ENCODE measurements around the gene RFX6.
"Not testable (repeated sequence)": the region's sequence is repeated elsewhere in the genome, so short reads cannot be mapped to it uniquely, and the experiment has no call there.

RFX6 gene

DNA sequence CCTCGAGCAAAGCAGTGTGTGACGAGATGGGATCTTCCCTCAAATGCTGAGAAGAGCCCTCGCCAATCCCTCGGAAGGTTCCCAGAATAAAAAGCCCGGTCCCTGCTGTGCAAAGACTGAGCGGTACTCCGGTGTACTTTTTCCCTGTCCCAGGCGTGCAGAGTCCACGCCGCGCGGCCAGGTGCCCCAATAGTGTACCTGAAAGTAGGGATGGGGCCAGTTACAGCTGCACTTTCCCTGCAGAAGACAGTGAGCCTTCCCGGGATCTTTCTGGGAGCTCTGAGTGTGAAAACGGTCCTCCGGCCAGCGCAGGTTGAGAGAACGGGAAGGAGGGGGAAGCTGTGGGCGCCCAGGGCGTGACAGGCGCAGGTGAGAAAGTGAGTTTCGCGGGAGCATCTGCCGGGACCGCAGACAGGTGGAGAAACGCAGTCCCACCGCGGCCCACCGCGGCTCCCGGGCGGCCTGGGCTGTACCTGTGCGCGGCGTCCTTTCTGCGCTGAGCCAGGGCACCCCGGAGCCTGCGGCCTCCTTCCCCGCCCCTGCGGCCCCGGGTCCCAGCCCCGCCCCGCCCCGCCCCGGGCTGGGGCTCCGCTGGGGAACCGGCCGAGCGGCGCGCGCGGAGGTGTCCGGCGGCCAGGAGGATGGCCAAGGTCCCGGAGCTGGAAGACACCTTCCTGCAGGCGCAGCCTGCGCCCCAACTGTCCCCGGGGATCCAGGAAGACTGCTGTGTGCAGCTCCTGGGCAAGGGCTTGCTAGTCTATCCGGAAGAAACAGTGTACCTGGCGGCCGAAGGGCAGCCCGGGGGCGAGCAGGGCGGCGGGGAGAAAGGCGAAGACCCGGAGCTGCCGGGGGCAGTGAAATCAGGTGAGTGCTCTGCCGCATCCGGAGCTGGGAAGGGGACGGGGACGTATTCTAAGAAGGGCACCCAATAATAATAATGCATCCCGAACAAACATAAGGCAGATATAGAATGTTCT, at the start of gene RFX6:
Gene RFX6 (plus strand): TSS at position 608 of the 977 bp plus-strand sequence. CDS start 34 bp downstream, at position 642.
- DNase-seq (ENCODE audit: low read depth in 2 of 2), result no peak

DNA sequence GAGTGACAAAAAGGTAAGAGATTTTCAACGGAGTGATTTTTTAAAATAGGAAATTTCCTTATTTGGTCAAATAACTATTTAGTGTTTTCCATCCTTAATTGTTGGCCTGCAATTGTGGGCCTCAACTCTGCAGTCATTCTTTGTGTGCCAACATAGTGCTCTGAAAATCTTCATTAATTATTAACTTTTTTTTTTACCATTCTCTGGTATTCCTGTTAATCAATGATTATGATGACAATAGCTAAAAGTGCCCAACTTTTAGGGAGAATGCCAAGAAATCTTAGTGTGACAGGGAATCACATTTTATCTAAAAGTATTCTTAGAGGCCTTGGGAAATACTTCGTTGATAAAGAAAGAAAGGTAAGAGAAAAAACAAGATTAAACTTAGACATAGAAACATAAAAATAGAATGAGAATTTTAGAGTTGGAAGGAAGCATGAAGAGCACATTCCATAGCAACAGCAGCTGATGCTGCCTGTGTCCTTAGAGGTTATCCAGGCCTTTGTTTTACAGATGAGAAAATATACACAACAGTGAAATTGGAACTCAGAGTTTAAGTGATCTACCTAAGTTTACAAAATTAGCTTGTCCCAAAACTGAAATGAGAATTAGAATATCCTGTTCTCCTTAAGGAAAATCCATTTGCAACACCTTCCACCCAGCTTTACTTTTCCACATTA, 49.3 kb upstream of the RFX6 start:
- no peak for DNase-seq (ENCODE audit: low read depth in 2 of 2)

GRCh38 chr6:116828983-116829382, 48.1 kb upstream of the RFX6 start, which contains the start of gene GPRC6A:
Gene GPRC6A, minus strand, starts transcription at chr6:116829083. Its CDS starts 70 bp downstream, at chr6:116829013.
- DNase-seq (ENCODE audit: low read depth in 2 of 2), result no peak

DNA sequence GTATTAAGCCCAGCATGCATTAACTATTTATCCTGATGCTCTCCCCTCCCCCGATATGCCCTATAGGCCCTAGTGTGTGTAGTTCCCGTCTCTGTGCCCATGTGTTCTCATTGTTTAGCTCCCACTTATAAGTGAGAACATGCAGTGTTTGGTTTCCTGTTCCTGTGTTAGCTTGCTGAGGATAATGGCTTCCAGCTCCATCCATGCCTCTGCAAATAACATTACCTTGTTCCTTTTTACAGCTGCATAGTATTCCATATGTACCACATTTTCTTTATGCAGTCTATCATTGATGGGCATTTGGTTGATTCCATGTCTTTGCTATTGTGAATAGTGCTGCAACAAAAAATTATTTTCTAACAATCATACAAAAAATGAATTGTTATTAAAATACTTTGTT, 42.5 kb upstream of the RFX6 start:
- not testable (repeated sequence) for DNase-seq (ENCODE audit: low read depth in 2 of 2)

DNA sequence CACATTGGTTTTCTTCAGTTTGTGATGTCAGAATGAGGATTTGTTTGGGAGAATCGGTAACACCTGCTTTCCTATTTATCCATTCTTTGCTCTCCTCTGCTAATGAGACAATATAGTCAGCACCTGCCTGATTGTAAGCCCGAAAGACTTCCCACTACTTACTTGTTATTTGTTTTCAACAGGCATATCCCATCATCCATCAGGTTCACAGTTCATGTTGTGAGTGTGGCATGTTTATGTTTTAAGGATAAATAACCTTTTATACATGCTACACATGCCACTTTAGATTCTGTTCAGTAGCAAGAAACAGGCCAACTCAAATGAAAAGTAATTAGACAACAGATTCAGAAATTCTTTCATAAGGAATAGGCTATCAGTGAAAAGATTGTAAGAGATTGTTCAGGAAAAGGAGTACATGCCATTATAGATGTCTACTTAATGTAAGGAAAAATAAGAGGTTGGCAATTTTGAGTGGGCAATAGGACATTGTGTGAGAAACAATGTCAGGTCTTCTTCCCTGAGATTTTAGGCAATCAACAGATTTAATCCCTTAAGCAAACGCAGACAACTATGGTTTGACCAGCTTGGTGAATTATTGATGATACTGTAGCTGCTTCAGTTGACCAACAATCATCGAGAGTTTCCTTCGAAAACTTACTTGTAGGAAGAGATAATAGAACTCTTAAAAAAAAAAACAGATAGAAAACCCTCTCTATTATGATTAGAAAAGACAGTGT, 40.3 kb upstream of the RFX6 start:
- DNase-seq (ENCODE audit: low read depth in 2 of 2), result no peak

DNA sequence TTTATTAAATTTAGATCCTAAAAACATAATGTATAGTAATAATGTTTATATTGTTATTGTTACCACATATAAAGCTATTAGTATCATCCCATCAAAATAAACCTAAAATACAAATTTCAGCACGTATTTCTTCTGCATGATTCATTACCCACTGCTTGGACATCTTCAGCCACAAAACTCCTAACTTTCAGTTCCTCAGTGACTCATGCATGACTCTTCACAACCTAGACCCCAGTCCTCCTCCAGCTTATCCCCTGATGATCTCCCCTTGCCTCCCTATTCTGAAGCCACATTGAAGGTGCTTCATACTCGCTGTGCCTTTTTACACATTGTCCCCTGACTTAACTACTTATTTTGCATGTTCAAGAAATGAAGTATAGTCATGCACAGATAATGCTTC, 37.0 kb upstream of the RFX6 start:
- no peak for DNase-seq (ENCODE audit: low read depth in 2 of 2)

- DNase-seq (ENCODE audit: low read depth in 2 of 2), result no peak
These were observed 34.6 kb upstream of the RFX6 start for GRCh38 chr6:116842459-116842858.

DNA sequence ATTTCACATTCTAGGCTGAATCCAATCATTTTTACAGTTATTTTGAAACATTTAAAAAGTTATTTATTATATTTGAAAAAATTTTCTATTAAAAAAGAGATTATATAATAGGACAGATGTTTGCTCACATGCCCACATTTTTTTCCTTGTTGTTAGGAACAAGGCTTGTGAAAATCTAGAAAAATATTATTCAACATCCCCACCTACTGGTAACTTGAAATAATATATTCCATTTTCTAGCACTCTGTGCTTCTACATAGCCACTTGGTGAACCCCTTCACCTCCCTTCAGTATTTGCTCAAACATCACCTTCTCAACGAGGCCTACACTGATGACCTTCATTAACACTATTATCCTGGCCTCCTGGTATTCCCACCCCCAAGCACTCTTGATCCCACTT, 29.8 kb upstream of the RFX6 start:
- DNase-seq (ENCODE audit: low read depth in 2 of 2), result no peak

GRCh38 chr6:116858060-116858459, 19.0 kb upstream of the RFX6 start:
- DNase-seq (ENCODE audit: low read depth in 2 of 2), result no peak

DNA sequence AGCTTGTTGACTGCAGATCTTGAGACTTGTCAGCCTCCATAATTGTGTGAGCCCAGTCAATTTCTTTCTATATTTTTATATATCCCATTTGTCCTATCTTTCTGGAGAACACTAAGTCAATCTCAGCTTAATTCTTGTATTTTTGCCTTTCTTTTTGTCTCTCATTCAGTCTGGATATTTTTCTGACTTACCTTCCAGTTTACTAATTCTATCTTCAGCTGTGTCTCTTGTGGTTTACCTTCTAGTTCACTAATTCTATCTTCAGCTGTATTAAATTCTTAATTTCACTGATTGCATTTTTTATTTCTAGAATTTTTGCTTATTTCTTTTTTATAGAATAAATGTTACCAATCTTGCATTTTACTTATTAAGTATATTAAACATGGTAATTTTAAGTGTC, 17.8 kb upstream of the RFX6 start:
- DNase-seq (ENCODE audit: low read depth in 2 of 2), result no peak

DNA sequence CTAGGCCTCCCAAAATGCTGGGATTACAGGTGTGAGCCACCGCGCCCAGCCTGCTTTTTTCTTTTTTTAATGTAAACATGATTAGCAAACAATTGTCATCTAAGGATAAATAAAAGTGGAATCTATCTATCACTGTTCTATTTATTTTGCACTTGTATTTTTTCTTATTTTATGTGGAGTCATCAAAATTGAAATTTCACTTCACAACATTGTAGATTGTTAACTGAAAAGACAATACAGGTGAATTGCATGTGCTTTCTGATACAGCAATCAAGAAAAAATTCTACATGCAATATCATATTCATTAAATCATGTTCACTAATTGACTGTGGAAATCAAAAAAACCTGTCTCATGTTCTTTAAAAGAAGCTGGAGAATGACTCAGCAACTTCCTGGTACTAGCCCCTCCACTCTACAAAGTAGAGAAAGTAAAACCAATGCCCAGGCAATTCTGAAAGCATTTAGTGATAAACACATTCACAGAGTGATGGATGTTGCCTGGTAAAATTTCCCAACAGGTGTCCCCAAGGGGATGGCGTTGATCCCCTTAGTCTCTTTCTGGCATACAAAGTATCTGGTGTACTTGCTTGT, 10.7 kb upstream of the RFX6 start:
- DNase-seq (ENCODE audit: low read depth in 2 of 2), result no peak

DNA sequence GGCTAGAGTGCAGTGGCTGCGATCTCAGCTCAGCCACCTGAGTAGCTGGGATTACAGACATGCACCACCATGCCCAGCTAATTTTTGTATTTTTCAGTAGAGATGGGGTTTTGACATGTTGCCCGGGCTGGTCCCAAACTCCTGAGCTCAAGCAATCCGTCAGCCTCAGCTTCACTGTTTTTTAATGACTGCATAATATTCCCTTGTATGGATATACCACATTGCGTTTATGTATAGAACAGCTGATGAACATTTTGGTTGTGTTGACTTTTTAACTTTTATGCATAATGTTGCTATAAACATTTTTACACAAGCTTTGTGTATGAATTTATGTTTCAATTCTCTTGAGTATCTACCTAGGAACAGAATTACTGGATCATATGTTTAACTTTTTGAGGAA, 4.3 kb upstream of the RFX6 start:
- DNase-seq (ENCODE audit: low read depth in 2 of 2), result no peak

GRCh38 chr6:116876107-116876506, 935 bp upstream of the RFX6 start:
- no peak for DNase-seq (ENCODE audit: low read depth in 2 of 2)

DNA sequence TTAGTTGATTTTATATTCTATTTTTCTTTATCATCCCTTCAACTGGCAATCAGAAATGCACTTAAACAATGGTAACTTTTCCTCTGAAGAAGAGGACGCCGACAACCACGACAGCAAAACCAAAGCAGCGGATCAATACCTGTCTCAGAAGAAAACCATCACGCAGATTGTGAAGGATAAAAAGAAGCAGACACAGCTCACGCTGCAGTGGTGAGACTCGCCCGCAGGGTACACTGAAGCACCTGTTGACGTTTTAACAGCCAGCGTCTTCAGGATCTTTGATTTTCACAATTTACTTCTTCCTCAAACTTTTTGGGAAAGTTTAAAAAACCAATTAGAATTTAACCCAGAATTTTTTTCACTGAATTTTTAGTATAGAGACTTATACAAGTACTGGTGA, 701 bp downstream of the RFX6 start:
- no peak for DNase-seq (ENCODE audit: low read depth in 2 of 2)

DNA sequence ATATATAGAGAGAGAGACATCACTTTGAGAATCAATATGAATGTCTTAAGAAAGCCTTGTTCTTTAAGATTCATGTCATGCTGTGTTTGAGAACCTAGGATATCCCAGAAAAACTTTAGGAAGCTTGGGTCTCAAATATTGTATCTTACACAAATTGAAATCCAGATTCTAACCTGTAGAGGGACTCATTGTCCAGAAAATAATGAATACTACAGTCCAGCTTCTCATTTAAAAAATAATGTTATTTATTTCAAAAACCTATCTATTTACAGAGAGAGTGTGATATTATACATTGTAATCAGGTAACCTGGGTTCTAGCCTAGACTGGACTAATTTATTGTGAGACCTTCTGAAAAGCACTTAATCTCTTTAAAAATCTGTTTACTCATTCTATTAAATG, 4.2 kb downstream of the RFX6 start:
- no peak for DNase-seq (ENCODE audit: low read depth in 2 of 2)

GRCh38 chr6:116883005-116883404, 6.0 kb downstream of the RFX6 start:
- no peak for DNase-seq (ENCODE audit: low read depth in 2 of 2)

GRCh38 chr6:116884530-116884929, 7.5 kb downstream of the RFX6 start:
- no peak for DNase-seq (ENCODE audit: low read depth in 2 of 2)

DNA sequence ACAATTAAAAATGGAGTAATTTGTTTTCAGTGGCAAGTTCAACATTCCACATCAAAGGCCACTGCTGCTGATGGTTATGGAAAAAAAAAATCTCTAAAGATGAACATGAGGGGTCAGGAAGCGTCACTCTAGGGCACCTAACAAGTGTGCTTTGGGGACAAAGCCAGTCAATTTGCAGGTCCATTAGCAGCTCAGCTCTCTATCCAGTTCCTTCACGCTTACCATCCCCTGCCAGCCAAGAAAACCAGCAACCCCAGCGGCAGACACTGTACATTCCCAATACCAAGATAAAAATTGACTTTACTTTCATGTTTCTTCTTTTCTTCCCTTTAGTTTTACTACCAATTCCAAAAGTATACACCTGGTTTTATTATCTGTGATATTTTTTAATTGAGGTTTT, 10.1 kb downstream of the RFX6 start:
- no peak for DNase-seq (ENCODE audit: low read depth in 2 of 2)

GRCh38 chr6:116887894-116888293, 10.9 kb downstream of the RFX6 start:
- DNase-seq (ENCODE audit: low read depth in 2 of 2), result no peak

- no peak for DNase-seq (ENCODE audit: low read depth in 2 of 2)
These were observed 11.8 kb downstream of the RFX6 start for GRCh38 chr6:116888732-116889360.

DNA sequence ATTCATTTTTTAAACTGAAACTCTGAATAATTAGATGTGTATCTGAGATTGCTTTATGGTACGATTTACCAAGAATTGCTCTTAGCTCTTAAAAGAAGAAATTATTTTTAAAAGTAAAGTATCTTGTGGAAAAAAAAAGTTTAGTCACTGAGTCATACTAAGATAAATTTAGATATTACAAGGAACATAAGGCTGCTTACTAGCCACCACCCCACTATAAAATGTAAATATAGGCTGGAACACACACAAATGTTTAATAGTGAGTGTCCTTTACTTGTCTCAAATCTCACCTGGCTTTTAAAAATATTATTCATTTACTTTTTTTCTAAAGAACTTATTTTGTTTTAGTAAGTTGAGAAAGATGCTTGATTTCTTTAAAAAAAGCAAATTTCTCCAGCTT, 17.6 kb downstream of the RFX6 start:
- DNase-seq (ENCODE audit: low read depth in 2 of 2), result no peak

All from stimulated activated CD8-positive, alpha-beta memory T cell treated with anti-CD3 and anti-CD28 coated beads, Interleukin-7, amount 100 ng/mL, for 4 hours (primary cell).